Testis (tissue), 2 donors: ENCODE results near the gene PNPLA6.

Experiments used
- POLR2A ChIP-seq: fragments of 450-650 bp; IDR thresholded peaks from one replicate; pipeline ENCODE4 v1.6.1; 2017; ENCODE audit warnings: antibody characterized with exemption, mild to moderate bottlenecking, moderate library complexity
- TF ChIP-seq, protein P1 (sequence below), 3 experiments: fragments of 450-650 bp in 2 of 3; fragments of 200-600 bp in 1 of 3; sonication (generic) in 1 of 3; IDR thresholded peaks; one replicate each; pipeline ENCODE4 v1.5.1; 2016 to 2019; ENCODE audit warnings: antibody characterized with exemption in 3 of 3, mild to moderate bottlenecking in 2 of 3, moderate library complexity in 1 of 3

DNA sequence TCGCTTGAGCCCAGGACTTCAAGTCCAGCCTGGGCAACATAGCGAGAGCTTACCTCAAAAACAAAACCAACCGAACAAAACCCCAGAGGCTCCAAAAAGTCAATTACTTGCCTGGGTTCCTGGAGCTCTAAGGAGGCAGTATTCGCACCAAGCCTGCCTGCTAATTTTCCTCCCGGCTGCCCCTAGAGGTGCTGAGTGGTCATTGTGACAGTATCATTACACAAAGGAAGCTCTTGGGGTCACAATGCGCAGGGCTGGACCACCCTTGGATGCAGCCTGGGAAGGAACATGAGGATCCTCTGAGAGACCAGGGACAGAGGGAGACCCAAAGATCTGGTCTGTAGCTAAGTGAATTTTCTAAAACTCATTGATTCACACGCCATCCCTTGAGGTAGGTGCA lies 38.2 kb upstream of the PNPLA6 start:
- TF ChIP-seq, protein P1, sequence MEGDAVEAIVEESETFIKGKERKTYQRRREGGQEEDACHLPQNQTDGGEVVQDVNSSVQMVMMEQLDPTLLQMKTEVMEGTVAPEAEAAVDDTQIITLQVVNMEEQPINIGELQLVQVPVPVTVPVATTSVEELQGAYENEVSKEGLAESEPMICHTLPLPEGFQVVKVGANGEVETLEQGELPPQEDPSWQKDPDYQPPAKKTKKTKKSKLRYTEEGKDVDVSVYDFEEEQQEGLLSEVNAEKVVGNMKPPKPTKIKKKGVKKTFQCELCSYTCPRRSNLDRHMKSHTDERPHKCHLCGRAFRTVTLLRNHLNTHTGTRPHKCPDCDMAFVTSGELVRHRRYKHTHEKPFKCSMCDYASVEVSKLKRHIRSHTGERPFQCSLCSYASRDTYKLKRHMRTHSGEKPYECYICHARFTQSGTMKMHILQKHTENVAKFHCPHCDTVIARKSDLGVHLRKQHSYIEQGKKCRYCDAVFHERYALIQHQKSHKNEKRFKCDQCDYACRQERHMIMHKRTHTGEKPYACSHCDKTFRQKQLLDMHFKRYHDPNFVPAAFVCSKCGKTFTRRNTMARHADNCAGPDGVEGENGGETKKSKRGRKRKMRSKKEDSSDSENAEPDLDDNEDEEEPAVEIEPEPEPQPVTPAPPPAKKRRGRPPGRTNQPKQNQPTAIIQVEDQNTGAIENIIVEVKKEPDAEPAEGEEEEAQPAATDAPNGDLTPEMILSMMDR (IDR thresholded peaks at IDR 0.05): peak in 2 of 3 experiments; percentile 19 to 37
- TF ChIP-seq POLR2A: no peak
